DOHH2 (cell line): ENCODE data around the gene EML6.

Experiments used
- H3F3A ChIP-seq: fragments of 200-600 bp; sonication (generic), shearing (Covaris generic); 2 replicates; pipeline ENCODE4 v1.6.0; 2016; ENCODE audit warnings: antibody characterized with exemption, mild to moderate bottlenecking; ENCODE audit not compliant: control insufficient read depth, insufficient read depth
- H3K27ac ChIP-seq: fragments of 200-600 bp; sonication (generic); 2 replicates; pipeline ENCODE4 v1.5.1; 2014; ENCODE audit warnings: low read depth, mild to moderate bottlenecking, low read length, moderate library complexity
- H3K27me3 ChIP-seq: fragments of 200-600 bp; sonication (generic); 2 replicates; pipeline ENCODE4 v1.6.1; 2014; ENCODE audit warnings: mild to moderate bottlenecking, low read length, mixed read lengths; ENCODE audit not compliant: control insufficient read depth
- H3K36me3 ChIP-seq: fragments of 200-600 bp; sonication (generic); 2 replicates; pipeline ENCODE4 v1.6.1; 2014; ENCODE audit warnings: mild to moderate bottlenecking, low read length, moderate library complexity, mixed read lengths; ENCODE audit not compliant: control insufficient read depth
- H3K4me1 ChIP-seq: fragments of 200-600 bp; sonication (generic); 2 replicates; pipeline ENCODE4 v1.6.1; 2014; ENCODE audit warnings: mild to moderate bottlenecking, low read length, mixed read lengths; ENCODE audit not compliant: control insufficient read depth
- H3K4me2 ChIP-seq: fragments of 200-600 bp; sonication (generic); 2 replicates; pipeline ENCODE4 v1.6.0; 2014; ENCODE audit warnings: mild to moderate bottlenecking, low read length, moderate library complexity
- H3K4me3 ChIP-seq: fragments of 200-600 bp; sonication (generic); 2 replicates; pipeline ENCODE4 v1.5.1; 2014; ENCODE audit warnings: mild to moderate bottlenecking, low read length, mixed read lengths
- H3K79me2 ChIP-seq: fragments of 200-600 bp; sonication (generic); 2 replicates; pipeline ENCODE4 v1.6.1; 2014; ENCODE audit warnings: mild to moderate bottlenecking, low read length, mixed read lengths; ENCODE audit not compliant: control insufficient read depth
- H3K9me2 ChIP-seq: fragments of 200-600 bp; sonication (generic); replicated peaks from 2 replicates; pipeline ENCODE4 v1.6.1; 2014; ENCODE audit warnings: mild to moderate bottlenecking, low read length, mixed read lengths; ENCODE audit not compliant: control insufficient read depth
- H3K9me3 ChIP-seq: fragments of 200-600 bp; sonication (generic); 2 replicates; pipeline ENCODE4 v1.6.1; 2014; ENCODE audit warnings: antibody characterized with exemption, low read length, mixed read lengths; ENCODE audit not compliant: control insufficient read depth, insufficient read depth
- H4K20me1 ChIP-seq: fragments of 200-600 bp; sonication (generic); 2 replicates; pipeline ENCODE4 v1.6.0; 2014; ENCODE audit warnings: low read depth, mild to moderate bottlenecking, antibody characterized with exemption, low read length, moderate library complexity; ENCODE audit not compliant: control insufficient read depth, insufficient read depth
- EZH2phosphoT487 ChIP-seq: fragments of 200-600 bp; sonication (generic); IDR thresholded peaks from 2 replicates; pipeline ENCODE4 v1.6.1; 2017; ENCODE audit warnings: borderline replicate concordance, mild to moderate bottlenecking, antibody characterized with exemption, low read length, moderate library complexity, mixed read lengths
- TF ChIP-seq, protein P1 (sequence below): fragments of 200-600 bp; sonication (generic); IDR thresholded peaks from one replicate; pipeline ENCODE4 v1.5.1; 2014; ENCODE audit warnings: antibody characterized with exemption, mild to moderate bottlenecking, low read depth, low read length; ENCODE audit not compliant: poor library complexity, severe bottlenecking

EML6 gene

DNA sequence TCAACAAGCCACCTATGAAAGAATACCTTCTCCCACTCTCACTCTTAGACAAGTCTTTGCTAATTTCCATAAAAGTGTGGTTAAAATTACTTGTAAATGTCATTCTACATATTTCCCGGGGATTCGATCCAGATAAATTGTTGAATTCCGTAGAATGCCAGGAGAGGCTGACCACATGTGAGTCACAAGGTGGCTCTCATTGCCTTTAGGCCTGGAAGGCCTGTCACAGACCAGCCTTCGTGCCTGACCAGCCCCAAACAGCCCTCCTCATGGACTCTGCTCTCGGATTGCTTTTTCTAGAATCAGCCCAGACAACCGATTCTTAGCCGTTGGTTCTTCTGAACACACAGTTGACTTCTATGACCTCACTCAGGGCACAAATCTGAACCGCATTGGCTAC is 240.8 kb downstream of the EML6 start:
- H3K27me3 ChIP-seq, result no peaks in the 10 kb centered on the region
- TF ChIP-seq, protein P1, sequence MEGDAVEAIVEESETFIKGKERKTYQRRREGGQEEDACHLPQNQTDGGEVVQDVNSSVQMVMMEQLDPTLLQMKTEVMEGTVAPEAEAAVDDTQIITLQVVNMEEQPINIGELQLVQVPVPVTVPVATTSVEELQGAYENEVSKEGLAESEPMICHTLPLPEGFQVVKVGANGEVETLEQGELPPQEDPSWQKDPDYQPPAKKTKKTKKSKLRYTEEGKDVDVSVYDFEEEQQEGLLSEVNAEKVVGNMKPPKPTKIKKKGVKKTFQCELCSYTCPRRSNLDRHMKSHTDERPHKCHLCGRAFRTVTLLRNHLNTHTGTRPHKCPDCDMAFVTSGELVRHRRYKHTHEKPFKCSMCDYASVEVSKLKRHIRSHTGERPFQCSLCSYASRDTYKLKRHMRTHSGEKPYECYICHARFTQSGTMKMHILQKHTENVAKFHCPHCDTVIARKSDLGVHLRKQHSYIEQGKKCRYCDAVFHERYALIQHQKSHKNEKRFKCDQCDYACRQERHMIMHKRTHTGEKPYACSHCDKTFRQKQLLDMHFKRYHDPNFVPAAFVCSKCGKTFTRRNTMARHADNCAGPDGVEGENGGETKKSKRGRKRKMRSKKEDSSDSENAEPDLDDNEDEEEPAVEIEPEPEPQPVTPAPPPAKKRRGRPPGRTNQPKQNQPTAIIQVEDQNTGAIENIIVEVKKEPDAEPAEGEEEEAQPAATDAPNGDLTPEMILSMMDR, result no peak
- TF ChIP-seq EZH2phosphoT487, result no peak

DNA sequence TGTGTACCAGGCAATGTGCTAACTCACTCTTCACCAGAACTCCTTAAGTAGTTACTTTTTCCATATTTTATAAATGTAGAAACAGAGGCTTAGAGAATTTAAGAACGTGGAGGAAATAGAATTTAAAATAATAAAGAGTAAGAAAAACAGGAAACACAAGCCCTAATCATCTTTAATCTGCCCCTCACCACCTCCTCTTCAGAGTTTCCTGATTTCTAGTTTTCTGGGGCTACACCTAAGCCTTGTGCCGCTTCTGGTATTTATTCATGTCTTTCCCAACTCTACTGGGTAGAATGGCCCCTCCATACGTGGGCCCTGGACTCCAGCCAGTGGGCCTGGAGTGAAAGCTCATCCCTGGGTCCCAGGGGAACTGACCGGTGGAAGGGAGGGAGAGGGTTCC is 241.4 kb downstream of the EML6 start:
- no peak overlapping the region for H3K27ac ChIP-seq
- H3K36me3 ChIP-seq, result peaks cover 19% of the 10 kb centered on the region
- H3K4me2 ChIP-seq, result no peak overlapping the region
- H3K27me3 ChIP-seq, result no peaks in the 10 kb centered on the region
- H3K9me2 ChIP-seq, result no peaks in the 10 kb centered on the region
- no peaks in the 10 kb centered on the region for H3K4me1 ChIP-seq
- no peaks in the 10 kb centered on the region for H4K20me1 ChIP-seq
- H3K4me3 ChIP-seq, result no peak overlapping the region
- no peaks in the 10 kb centered on the region; the same call in 1 of the 2 replicates for H3F3A ChIP-seq
- no peaks in the 10 kb centered on the region for H3K9me3 ChIP-seq
- TF ChIP-seq EZH2phosphoT487, result no peak
- TF ChIP-seq, protein P1, result no peak
- H3K79me2 ChIP-seq, result no peaks in the 10 kb centered on the region

More for the DNA sequence above, 240.8 kb downstream of the EML6 start:
- H3K27ac ChIP-seq, result no peak overlapping the region
- H3K36me3 ChIP-seq, result peaks cover 13% of the 10 kb centered on the region
- no peaks in the 10 kb centered on the region for H3K9me2 ChIP-seq
- H4K20me1 ChIP-seq, result no peaks in the 10 kb centered on the region
- H3K4me1 ChIP-seq, result no peaks in the 10 kb centered on the region
- no peaks in the 10 kb centered on the region for H3K9me3 ChIP-seq
- no peaks in the 10 kb centered on the region for H3K79me2 ChIP-seq
- no peaks in the 10 kb centered on the region for H3F3A ChIP-seq
- H3K4me3 ChIP-seq, result no peak overlapping the region
- H3K4me2 ChIP-seq, result no peak overlapping the region

DNA sequence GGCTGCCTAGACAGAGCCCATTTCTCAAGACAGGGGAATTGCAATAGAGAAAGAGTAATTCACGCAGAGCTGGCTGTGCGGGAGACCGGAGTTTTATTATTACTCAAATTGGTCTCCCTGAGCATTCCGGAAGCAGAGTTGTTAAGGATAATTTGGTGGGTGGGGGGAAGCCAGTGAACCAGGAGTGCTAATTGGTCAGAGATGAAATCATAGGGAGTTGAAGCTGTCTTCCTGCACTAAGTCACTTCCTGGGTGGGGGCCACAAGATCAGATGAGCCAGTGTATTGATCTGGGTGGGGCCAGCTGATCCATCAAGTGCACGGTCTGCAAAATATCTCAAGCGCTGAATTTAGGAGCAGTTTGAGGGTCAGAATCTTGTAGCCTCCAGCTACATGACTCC is 242.0 kb downstream of the EML6 start:
- no peak overlapping the region for H3K4me2 ChIP-seq
- H3F3A ChIP-seq, result no peaks in the 10 kb centered on the region; the same call in 1 of the 2 replicates
- H3K4me1 ChIP-seq, result no peaks in the 10 kb centered on the region
- no peaks in the 10 kb centered on the region for H3K27me3 ChIP-seq
- no peak overlapping the region for H3K27ac ChIP-seq
- H4K20me1 ChIP-seq, result no peaks in the 10 kb centered on the region
- H3K9me2 ChIP-seq, result no peaks in the 10 kb centered on the region
- H3K4me3 ChIP-seq, result no peak overlapping the region
- H3K9me3 ChIP-seq, result no peaks in the 10 kb centered on the region
- TF ChIP-seq, protein P1, result no peak
- no peak for TF ChIP-seq EZH2phosphoT487
- H3K79me2 ChIP-seq, result no peaks in the 10 kb centered on the region
- peaks cover 25% of the 10 kb centered on the region for H3K36me3 ChIP-seq
